ES-I3 (cell line): Measurements from ENCODE around the gene SRGAP1.

Experiments used
- H3K36me3 ChIP-seq: 2 replicates; pipeline ENCODE4 v1.6.1; 2013; ENCODE audit warnings: mild to moderate bottlenecking, low read length, control low read depth, moderate library complexity; ENCODE audit not compliant: insufficient read depth
- H3K4me1 ChIP-seq: 2 replicates; pipeline ENCODE4 v1.6.1; 2013; ENCODE audit warnings: mild to moderate bottlenecking, control low read depth, low read length; ENCODE audit not compliant: insufficient read depth
- H3K9ac ChIP-seq: 2 replicates; pipeline ENCODE4 v1.6.1; 2013; ENCODE audit warnings: low read depth, mild to moderate bottlenecking, low read length, moderate library complexity
- H3K9me3 ChIP-seq: 2 replicates; pipeline ENCODE4 v1.6.1; 2013; ENCODE audit warnings: mild to moderate bottlenecking, low read length, moderate library complexity; ENCODE audit not compliant: control insufficient read depth, insufficient read depth

The SRGAP1 gene

GRCh38 chr12:63957496-63957895 is 113.0 kb downstream of the SRGAP1 start:
- H3K36me3 ChIP-seq = no peaks in the 10 kb centered on the region
- H3K4me1 ChIP-seq = no peaks in the 10 kb centered on the region
- H3K9ac ChIP-seq = no peak overlapping the region
- H3K9me3 ChIP-seq = no peaks in the 10 kb centered on the region

- no peak overlapping the region for H3K9ac ChIP-seq
- H3K9me3 ChIP-seq = no peaks in the 10 kb centered on the region
- H3K4me1 ChIP-seq = no peaks in the 10 kb centered on the region
- no peaks in the 10 kb centered on the region for H3K36me3 ChIP-seq
These were observed 114.5 kb downstream of the SRGAP1 start for GRCh38 chr12:63958876-63959580.

GRCh38 chr12:63961048-63961447 is 116.5 kb downstream of the SRGAP1 start:
- Histone ChIP-seq H3K4me1 (no peaks in the 10 kb centered on the region), H3K9ac (no peak overlapping the region), H3K9me3 (no peaks in the 10 kb centered on the region), H3K36me3 (no peaks in the 10 kb centered on the region)

- Histone ChIP-seq H3K4me1 (0 out of 2 replicates have a peak, but pooled peaks cover 4% of the 10 kb centered on the region), H3K9me3 (no peaks in the 10 kb centered on the region), H3K9ac (no peak overlapping the region), H3K36me3 (no peaks in the 10 kb centered on the region)
These were observed 117.0 kb downstream of the SRGAP1 start for GRCh38 chr12:63961543-63961942.

- Histone ChIP-seq H3K36me3 (no peaks in the 10 kb centered on the region), H3K9me3 (no peaks in the 10 kb centered on the region), H3K9ac (no peak overlapping the region), H3K4me1 (0 out of 2 replicates have a peak, but pooled peaks cover 11% of the 10 kb centered on the region)
These were observed 119.4 kb downstream of the SRGAP1 start for GRCh38 chr12:63963868-63964267.

- 0 out of 2 replicates have a peak, but pooled peaks cover 11% of the 10 kb centered on the region for H3K4me1 ChIP-seq
- no peaks in the 10 kb centered on the region for H3K9me3 ChIP-seq
These were observed 119.8 kb downstream of the SRGAP1 start for GRCh38 chr12:63964301-63964700.

GRCh38 chr12:63965936-63966605 is 121.6 kb downstream of the SRGAP1 start:
- H3K9me3 ChIP-seq = no peaks in the 10 kb centered on the region
- no peaks in the 10 kb centered on the region for H3K36me3 ChIP-seq
- H3K4me1 ChIP-seq = peaks cover 18% of the 10 kb centered on the region; the same call in 1 of the 2 replicates
- H3K9ac ChIP-seq = no peak overlapping the region

More at GRCh38 chr12:63964301-63964700, 119.8 kb downstream of the SRGAP1 start:
- H3K36me3 ChIP-seq = no peaks in the 10 kb centered on the region
- no peak overlapping the region for H3K9ac ChIP-seq

GRCh38 chr12:63966606-63966975 is 122.1 kb downstream of the SRGAP1 start:
- no peaks in the 10 kb centered on the region for H3K36me3 ChIP-seq
- no peaks in the 10 kb centered on the region for H3K9me3 ChIP-seq
- H3K9ac ChIP-seq = no peak overlapping the region
- H3K4me1 ChIP-seq = peaks cover 18% of the 10 kb centered on the region; the same call in 1 of the 2 replicates

GRCh38 chr12:63967358-63968145 is 123.1 kb downstream of the SRGAP1 start:
- Histone ChIP-seq H3K9me3 (no peaks in the 10 kb centered on the region), H3K9ac (no peak overlapping the region), H3K36me3 (no peaks in the 10 kb centered on the region), H3K4me1 (peaks cover 18% of the 10 kb centered on the region; the same call in 1 of the 2 replicates)

GRCh38 chr12:63968673-63969072 is 124.2 kb downstream of the SRGAP1 start:
- no peaks in the 10 kb centered on the region for H3K9me3 ChIP-seq
- H3K4me1 ChIP-seq = peaks cover 18% of the 10 kb centered on the region; the same call in 1 of the 2 replicates
- no peaks in the 10 kb centered on the region for H3K36me3 ChIP-seq
- no peak overlapping the region for H3K9ac ChIP-seq

- H3K9me3 ChIP-seq = no peaks in the 10 kb centered on the region
- H3K4me1 ChIP-seq = peaks cover 5% of the 10 kb centered on the region; the same call in 1 of the 2 replicates
- H3K36me3 ChIP-seq = no peaks in the 10 kb centered on the region
- H3K9ac ChIP-seq = no peak overlapping the region
These were observed 132.4 kb downstream of the SRGAP1 start for GRCh38 chr12:63976902-63977395.

GRCh38 chr12:63977441-63977840 is 132.9 kb downstream of the SRGAP1 start:
- no peaks in the 10 kb centered on the region for H3K36me3 ChIP-seq
- H3K9me3 ChIP-seq = no peaks in the 10 kb centered on the region
- H3K9ac ChIP-seq = no peak overlapping the region
- H3K4me1 ChIP-seq = peaks cover 5% of the 10 kb centered on the region; the same call in 1 of the 2 replicates

- H3K36me3 ChIP-seq = no peaks in the 10 kb centered on the region
- H3K9ac ChIP-seq = no peak overlapping the region
- peaks cover 5% of the 10 kb centered on the region; the same call in 1 of the 2 replicates for H3K4me1 ChIP-seq
- H3K9me3 ChIP-seq = no peaks in the 10 kb centered on the region
These were observed 134.0 kb downstream of the SRGAP1 start for GRCh38 chr12:63978519-63978918.

GRCh38 chr12:63980211-63980610 is 135.7 kb downstream of the SRGAP1 start:
- H3K36me3 ChIP-seq = no peaks in the 10 kb centered on the region
- H3K9ac ChIP-seq = no peak overlapping the region
- H3K9me3 ChIP-seq = no peaks in the 10 kb centered on the region
- peaks cover 5% of the 10 kb centered on the region; the same call in 1 of the 2 replicates for H3K4me1 ChIP-seq
